Right renal cortex interstitium (tissue), 3 donors: ENCODE results near the gene ANKDD1B. TPM values are rescaled to one million over a fixed set of nuclear protein-coding genes. Genes with fewer than 3 reads are reported as not detected.
"Not testable (repeated sequence)": the region's sequence is repeated elsewhere in the genome, so short reads cannot be mapped to it uniquely, and the experiment has no call there.

ENCODE experiments used
- DNase-seq, 3 donors: peaks; one replicate each; pipeline ENCODE4 v3.0.0-alpha.2; 2013; ENCODE audit warnings: low read depth in 3 of 3, low spot score in 2 of 3
- polyA plus RNA-seq, 3 donors: library from polyadenylated mRNA; unstranded; fragments of 120-200 nt; gene quantifications; one replicate each; pipeline ENCODE4 v1.2.1, GENCODE V29; 2013; ENCODE audit not compliant: insufficient read length in 3 of 3

ANKDD1B gene
- polyA plus RNA-seq, 3 donors, result 4.7 to 5.6 (median 5.2) TPM

DNA sequence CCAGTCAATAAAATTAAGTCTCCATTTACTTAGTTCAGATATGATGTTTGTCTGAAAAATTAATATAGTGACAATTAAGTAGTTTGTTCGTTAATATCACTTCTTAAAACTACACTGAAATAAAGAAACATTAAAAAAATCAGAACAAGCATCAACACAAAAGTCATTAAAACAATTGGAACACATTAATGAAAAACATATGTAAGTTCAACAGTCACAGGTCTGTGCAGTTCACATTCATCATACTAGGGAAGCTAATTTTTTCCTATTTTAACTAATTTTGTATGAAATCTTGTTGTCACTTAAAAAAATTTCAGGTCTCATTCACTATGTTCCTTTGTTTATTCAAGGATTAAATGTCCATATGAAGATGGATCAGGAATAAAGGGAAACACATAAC is 83.5 kb downstream of the ANKDD1B start:
- no peak for DNase-seq

DNA sequence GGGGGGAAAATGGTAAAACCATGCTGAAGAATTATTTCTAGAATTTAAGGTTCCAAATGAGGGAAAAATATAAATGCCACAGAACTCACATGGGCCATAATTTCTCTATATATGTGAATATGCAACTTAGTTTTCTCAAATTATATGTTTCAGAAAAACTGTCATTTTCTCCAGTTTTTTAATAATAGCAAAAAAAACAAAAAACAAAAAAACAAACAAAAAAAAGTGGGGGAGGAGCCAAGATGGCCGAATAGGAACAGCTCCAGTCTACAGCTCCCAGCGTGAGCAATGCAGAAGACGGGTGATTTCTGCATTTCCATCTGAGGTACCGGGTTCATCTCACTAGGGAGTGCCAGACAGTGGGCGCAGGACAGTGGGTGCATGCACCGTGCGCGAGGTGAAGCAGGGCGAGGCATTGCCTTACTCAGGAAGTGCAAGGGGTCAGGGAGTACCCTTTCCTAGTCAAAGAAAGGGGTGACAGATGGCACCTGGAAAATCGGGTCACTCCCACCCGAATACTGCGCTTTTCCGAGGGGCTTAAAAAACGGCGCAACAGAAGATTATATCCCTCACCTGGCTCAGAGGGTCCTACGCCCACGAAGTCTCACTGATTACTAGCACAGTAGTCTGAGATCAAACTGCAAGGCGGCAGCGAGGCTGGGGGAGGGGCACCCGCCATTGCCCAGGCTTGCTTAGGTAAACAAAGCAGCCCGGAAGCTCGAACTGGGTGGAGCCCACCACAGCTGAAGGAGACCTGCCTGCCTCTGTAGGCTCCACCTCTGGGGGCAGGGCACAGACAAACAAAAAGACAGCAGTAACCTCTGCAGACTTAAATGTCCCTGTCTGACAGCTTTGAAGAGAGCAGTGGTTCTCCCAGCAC is 84.5 kb downstream of the ANKDD1B start:
- DNase-seq, result not testable (repeated sequence)

DNA sequence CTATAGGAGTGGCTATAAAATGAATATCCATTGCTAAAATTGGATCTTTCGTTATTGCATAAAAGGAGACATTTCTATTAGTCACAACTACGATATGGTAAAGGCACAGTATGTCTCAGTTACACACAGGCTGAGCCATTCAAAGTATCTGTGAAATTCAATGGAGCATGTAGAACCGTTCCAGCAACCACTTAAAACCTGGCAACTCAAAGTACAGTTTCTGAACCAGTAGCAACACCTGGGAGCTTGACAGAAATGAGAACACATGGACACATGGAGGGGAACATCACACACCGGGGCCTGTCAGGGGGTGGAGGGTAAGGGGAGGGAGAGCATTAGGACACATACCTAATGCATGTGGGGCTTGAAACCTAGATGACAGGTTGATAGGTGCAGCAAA is 90.6 kb downstream of the ANKDD1B start:
- no peak for DNase-seq

GRCh38 chr5:75706016-75706415 is 94.8 kb downstream of the ANKDD1B start:
- no peak for DNase-seq

DNA sequence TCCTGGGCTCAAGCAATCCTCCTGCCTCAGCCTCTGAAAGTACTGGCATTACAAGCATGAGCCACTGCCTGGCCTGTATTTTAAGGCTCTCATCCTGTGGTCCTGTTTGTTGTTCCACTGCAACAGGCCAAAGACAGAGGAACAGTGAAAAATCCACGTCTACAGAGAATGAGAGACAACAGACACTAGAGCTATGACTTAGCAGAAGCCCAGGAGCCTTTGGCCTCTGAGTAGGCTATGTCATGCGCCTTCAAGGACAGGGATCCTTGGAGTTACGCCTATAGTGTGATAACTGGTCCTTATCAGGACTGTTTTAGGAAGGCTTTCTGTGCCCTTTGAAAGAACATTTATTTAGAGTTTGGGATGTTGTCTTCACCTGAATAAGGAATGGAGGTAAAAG is 95.5 kb downstream of the ANKDD1B start:
- DNase-seq, result no peak

DNA sequence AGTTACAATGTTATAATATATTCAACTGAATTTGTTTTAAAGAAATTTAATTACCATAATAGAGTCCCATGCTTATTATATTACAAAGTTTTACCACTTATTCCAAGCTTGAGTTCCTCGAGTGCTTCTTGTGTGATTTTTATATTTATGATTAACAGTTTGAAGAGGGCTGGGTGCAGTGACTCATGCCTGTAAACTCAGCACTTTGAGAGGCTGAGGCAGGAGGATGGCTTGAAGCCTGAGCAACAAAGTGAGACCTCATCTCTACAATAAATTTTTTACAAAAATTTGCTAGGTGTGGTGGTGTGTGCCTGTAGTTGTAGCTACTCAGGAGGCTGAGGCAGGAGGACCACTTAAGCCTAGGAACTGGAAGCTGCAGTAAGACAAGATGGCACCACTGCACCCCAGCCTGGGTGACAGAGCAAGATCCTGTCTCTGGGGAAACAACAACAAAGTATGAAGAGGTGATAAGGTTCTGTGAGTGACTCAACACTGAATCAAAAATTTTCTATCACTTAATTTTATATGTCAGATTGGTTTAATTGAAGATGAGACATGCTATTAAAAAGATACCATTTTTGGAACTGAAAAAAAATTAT is 96.8 kb downstream of the ANKDD1B start:
- DNase-seq, result no peak

DNA sequence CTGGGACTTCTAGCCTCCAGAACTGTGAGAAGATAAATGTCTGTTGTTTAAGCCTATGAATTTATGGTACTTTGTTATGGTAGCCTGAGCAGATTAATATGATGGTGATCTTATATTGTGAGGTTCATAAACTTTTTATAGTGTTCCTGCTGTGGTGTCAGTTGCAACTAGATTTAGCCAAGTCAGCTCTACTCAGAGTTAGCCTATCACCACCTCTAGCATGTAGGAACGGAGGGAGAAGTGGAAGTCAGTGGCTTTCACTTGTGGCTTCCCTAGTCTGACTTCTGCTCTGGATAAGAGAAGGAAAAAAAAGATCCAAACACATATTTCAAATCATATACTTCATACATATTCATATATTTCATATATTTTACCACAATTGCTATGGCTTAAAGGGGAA is 99.4 kb downstream of the ANKDD1B start:
- no peak for DNase-seq

DNA sequence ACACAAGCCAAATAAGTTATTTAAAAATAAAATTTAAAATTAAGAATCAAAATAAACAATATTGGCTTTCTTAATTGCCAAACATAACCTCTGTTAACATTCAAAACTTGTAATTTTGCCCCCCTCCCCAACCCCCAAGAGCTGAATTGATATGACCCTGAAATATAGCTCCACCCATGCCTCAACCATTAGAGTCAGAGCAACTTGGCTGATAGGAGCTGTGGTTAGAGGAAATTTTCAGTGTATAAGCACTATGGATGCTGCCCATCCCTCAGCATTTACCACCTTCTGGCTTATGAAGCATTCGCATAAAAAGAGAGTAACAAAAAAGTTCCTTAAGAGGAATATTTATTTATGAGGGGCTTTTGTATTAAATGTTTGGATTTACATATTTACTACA is 99.9 kb downstream of the ANKDD1B start:
- DNase-seq, result no peak

DNA sequence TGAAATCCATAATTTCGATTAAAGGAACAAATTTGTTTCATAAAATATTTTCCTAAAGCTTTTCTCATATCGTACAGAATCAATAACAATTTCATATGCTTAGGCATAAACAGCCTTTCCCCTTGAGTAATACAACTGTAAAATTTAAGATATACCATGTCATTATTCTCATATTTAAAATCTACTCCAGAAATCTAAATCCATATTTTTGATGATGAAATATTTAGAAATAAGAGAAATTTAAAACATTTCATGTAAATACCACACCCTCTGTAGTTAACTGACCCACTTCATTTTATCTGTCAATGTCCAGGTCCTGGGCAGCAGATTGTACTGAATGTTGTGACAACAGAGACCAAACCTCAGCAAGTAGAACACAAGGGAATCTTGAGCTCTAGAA is 100.8 kb downstream of the ANKDD1B start:
- no peak for DNase-seq

DNA sequence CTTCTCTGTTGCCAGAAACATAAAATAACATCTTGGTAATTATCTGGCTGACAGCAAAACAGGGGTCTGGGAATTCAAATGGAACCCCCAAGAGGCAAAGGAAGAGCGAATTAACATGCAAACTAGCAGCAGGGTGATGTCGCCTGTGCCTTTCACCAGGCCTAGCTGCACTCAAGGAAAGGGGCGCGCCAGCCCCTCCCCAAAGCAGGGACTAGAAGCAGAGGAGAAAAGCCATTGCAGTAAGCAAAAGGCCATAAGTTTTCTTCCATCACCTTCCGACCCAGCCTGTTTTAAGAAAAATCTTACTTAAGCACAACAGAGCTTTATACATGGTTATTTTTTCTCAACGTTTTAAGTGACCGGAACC is 105.4 kb downstream of the ANKDD1B start:
- DNase-seq, result peak; percentile 3 to 19 (median 18)

- DNase-seq, result peak; percentile 90 to 95 (median 93)
Measured at GRCh38 chr5:75717082-75717922, 106.0 kb downstream of the ANKDD1B start, which contains the start of gene POC5. Gene POC5 (minus strand): TSS chr5:75717437. CDS start chr5:75712937, 4,500 bp downstream.

DNA sequence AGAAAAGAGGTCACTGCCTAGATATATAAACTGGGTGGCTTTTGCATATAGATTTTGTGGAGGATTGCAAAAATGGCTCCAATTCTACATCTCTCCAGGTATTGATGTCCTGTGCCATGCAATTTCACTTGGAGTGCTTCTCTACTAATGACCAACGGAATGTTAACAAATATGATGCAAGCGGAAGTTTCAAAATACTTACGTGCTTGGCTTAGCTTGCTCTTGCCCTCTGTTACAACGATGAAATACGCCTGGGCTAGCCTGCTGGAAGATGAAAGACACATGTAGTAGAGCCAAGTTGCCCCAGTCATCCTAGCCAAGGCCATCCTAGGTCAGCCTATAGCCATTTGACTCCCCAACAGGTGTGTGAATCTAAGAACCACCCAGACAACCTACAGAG is 109.6 kb downstream of the ANKDD1B start:
- DNase-seq, result no peak

Other genes with a start within 250 kb of the ANKDD1B start
- 10 to 100 TPM; 62.3 to 65.1 (median 63.5) TPM for gene CERT1, start 99.8 kb upstream of the ANKDD1B start, polyA plus RNA-seq
- 10 to 100 TPM; 26.6 to 30.8 (median 29.8) TPM for gene POLK, start 99.6 kb upstream of the ANKDD1B start, polyA plus RNA-seq
- 10 to 100 TPM; 13.6 to 20.1 (median 20.0) TPM for gene POC5, start 106.0 kb downstream of the ANKDD1B start, polyA plus RNA-seq